IPS-11a (cell line): Measurements from ENCODE around the gene MPIG6B.

ENCODE experiments used
- H3K4me3 ChIP-seq: one replicate; pipeline ENCODE4 v1.5.1; 2013; ENCODE audit warnings: low read depth, low read length, control low read depth

Gene MPIG6B, protein sequence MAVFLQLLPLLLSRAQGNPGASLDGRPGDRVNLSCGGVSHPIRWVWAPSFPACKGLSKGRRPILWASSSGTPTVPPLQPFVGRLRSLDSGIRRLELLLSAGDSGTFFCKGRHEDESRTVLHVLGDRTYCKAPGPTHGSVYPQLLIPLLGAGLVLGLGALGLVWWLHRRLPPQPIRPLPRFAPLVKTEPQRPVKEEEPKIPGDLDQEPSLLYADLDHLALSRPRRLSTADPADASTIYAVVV

DNA sequence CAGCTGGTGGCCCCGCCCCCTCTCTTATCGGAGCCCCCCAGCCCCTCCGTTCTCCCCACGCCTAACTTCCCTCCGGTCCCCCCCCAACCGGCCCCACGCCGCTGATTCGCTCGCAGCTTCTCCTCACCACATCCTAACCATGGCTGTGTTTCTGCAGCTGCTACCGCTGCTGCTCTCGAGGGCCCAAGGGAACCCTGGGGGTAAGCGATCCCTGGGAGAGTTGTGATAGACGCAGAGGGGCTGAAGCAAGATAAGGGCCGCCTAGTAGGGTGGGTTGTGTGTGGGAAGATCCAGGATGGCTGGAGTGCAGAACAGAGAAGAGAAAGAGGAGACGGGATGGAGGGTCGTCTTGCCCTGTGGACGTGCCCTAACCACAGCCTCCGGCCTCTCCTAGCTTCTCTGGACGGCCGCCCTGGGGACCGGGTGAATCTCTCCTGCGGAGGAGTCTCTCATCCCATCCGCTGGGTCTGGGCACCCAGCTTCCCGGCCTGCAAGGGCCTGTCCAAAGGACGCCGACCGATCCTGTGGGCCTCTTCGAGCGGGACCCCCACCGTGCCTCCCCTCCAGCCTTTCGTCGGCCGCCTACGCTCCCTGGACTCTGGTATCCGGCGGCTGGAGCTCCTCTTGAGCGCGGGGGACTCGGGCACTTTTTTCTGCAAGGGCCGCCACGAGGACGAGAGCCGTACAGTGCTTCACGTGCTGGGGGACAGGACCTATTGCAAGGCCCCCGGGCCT, at the start of gene MPIG6B:
MPIG6B (plus strand) TSS at position 129 of the 735 bp plus-strand sequence; CDS start at position 140, 11 bp downstream.
- no peak within 1 kb of the TSS for H3K4me3 ChIP-seq

DNA sequence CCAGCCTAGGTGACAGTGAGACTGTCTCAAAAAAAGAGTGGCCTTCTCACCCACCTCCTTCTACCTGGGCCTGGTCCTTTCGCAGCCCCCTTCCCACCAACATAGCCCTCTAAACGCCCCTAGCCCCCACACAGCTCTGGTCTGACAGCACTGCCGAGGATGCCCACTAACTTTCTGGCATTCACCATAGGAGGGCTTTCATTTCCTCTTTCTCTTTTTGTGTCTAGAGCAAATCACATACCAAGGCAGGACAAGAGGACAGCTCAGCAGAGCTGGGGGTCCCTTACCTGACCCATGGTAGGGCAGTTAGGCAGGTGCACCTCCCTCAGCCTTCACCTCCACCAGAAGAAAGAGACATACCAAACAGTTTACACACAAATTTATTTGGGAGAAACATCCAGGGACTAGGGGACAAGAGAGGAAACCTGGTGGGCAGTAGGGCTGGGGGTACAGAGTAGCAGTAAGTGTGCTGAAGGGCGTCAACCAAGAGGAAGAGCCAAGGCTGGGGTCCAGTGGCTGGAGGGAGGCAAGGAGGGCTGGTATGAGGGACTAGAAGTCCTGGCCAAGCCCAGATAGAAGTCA, 46.8 kb upstream of the MPIG6B start:
- no peak overlapping the region for H3K4me3 ChIP-seq

DNA sequence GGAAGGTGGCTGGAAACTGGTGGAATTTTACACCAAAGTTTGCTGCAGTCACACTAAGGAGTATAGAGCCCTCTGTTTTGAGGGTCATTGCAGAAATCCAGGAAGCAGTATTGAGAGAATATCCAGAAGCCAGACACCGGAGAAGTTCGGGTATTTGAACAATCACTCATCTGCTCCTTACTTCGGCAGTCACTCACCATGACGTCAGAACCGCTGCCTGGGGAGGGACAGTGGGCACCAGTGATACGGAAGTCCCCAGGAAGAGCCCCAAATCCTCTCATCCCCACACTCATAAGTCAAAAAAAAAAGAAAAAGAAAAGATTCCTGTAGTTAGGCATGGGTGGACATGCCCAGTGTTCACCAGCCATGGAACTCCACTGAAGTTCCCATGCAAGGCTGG, 46.3 kb upstream of the MPIG6B start:
- no peak overlapping the region for H3K4me3 ChIP-seq

GRCh38 chr6:31677955-31678354, 45.2 kb upstream of the MPIG6B start:
- H3K4me3 ChIP-seq, result no peak overlapping the region

DNA sequence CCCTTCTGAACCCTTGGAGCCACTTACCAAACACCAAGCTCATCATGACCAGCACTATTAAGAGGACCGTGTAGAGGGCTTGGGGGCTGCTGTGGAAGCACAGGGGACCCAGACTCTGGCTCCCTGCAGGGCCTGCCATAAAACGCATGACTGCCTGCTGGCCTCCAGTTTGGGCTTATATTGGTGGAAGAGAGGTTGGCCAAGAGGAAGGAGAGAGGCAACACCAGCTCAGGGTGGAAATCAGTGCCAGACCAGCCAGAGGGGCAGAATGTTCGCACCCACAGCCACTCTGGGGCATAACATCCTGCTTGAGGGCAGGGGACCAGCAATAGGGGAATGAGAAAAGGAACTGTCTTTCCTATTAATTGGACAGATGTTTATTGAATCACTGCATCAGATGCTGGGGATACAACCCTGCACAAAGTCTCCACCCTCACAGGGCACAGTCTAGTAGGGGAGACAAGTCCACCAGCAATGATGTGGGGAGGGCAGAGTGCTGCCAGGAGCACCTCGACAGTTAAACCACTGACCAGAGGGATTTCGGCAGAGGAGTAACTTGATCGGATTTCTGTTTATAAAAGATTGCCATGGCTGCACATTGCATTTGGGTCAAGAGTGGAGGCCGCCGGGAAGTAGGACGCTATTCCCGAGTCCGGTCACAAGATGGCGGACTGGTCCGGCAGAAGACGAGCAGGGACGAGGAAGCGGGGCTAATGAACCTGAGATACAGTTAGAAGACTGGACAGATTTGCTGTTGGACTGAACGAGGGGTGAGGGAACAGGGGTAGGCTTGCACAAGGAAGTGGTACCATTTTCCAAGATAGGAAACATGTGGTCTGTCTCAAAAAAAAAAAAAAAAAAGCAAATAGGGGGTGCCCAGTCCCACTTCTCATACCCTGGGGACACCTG, 42.7 kb upstream of the MPIG6B start, which contains the start of gene LY6G5C:
LY6G5C (minus strand) TSS at position 842 of the 909 bp plus-strand sequence; CDS start at position 148, 694 bp downstream.
- peak within 1 kb of the TSS; percentile 13 for H3K4me3 ChIP-seq

- H3K4me3 ChIP-seq, result peak overlapping the region; percentile 13
Measured at GRCh38 chr6:31681135-31681671, 42.0 kb upstream of the MPIG6B start.

DNA sequence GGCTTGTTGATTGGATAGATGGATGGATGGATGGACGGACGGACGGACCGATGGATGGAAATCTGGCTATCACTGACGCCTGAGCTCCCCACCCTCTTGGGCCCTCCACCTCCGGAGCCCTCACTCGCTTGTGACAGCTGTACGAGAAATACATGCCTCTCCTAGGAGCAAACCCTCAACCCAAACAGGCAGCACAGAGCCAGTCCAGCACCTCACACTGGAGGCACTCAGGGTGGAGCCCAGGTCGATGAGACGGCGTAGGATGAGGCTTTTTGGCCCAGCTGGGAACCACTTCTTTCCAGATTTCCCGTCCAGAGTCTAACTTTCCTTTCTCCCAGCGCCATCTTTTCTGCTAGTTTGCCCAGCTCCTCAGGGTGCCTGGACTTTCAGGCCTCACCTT, 39.6 kb upstream of the MPIG6B start:
- peak overlapping the region; percentile 38 for H3K4me3 ChIP-seq

DNA sequence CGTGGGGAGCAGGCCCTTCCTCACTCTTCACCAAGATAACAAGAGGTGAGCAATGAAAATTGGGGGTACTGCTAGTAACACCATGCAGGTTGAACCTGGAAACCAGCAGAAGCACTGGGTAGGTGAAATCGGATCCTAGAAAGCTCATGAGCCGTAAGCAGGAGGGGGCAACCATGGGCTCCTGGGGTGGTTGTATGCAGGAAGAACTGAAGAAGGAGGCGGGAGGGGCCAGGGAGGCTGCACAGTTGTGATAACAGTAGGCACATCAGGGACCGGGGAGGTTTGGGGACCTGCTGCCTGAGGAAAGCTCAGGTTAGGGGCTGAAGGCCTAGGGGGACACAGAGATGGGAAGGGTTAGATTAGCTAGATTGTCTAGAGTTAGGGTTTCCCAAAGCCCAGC, 36.7 kb upstream of the MPIG6B start:
- no peak overlapping the region for H3K4me3 ChIP-seq

DNA sequence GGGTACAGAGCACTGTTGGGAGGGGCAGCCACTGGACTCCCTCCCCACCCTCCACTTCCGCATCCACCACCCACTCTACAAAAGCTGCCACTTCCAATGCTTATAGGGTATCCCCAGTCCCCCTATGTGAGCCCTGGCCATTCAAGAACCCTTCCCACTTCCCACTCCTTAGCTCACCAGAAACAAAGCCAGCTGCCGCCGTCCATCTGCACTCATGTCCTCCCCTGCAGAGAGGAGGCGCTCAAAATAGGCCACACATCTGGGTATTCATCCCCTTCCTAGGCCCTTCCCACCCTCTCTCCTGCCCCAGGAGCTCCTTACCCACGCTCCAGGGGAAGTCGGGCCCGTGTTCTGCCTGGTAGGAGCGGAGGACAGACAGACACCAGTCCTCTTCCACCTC, 35.9 kb upstream of the MPIG6B start:
- H3K4me3 ChIP-seq, result no peak overlapping the region

- H3K4me3 ChIP-seq, result no peak overlapping the region
Measured at GRCh38 chr6:31687860-31688693, 35.1 kb upstream of the MPIG6B start.

DNA sequence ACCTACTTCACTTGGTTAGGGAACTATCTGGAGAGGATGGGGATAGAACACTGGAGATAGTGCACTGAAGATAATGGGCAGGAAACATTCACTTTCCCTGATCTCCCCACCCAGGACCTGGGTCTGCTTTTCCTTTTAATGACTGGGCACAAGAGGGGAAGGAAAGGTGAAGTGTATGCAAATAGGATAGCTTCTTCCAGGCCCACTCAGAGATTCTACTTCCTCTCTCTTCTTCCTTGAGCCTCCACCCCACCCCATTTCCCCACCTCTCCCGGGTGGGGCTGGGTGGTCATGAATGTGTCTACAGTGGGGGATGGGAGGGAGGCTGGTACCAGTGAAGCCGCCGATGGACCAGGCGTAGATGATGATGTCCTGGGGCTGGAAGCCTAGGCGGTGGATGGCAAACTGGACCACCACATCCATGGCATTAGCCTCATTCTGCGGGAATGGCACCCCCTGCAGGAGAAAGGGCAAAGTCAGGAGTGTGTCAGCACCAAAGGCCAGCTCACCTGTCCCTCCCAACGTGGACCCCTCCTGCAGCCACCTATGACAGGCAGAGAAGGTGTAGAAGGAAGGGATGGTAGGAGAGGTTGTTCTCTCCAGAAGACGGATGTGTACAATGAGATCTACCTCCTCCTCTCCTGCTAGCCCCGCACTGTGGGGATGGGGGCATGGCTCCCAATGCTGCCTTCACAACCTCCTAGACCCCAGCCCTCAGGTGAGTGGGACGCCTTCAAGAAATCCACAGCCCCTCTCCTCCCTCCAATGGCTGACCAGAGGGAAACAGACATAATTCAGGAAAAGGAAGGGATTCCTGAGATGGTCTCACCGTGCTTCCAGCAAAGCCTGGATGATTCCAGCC, 33.7 kb upstream of the MPIG6B start:
- H3K4me3 ChIP-seq, result no peak overlapping the region

- H3K4me3 ChIP-seq, result no peak overlapping the region
Measured at GRCh38 chr6:31690231-31691077, 32.7 kb upstream of the MPIG6B start.

- H3K4me3 ChIP-seq, result no peak overlapping the region
Measured at GRCh38 chr6:31691078-31691463, 32.1 kb upstream of the MPIG6B start.

DNA sequence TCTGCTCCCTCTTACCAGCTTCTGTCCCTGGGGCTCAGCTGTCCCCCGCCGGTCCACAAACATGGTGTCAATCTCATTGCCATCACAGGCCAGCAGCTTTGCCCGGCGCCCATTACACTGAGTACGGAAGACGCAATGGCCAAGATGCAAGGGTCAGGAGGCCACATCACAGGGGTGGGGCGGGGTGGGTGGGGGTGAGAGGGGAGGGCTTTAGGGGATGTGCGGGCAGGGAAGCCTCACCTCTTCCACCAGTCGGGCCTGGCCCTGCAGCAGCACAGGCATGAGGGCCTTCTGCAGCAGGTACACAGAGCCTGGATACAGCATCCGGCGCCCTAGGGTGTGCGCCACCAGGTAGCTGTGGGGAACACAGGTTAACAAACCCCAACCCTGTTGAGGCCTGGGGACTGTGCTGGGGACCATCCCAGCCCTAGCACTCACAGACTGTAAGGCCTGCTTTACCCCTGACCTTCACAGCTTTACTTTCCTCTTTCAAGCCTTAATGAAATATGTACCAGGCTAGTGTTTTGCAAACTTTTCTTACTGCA, 31.5 kb upstream of the MPIG6B start:
- H3K4me3 ChIP-seq, result no peak overlapping the region

DNA sequence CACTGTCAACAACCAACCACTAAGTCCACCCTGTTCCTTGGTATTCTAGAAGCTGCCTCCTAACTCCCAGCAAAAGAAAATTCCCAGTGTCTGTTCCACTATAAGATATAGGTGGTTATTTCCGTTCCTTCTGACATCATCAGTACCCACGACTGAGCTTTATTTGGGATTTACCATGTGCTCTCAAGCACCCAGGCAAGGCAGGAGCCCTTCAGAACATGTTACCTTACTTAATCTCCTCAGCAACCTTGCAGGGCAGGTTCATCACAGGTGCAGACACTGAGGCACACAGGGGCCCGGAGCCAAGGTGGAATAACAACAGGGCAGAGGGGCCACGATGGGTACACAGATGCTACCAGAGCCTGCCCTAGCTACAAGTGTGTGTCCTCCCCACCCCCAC, 30.8 kb upstream of the MPIG6B start:
- H3K4me3 ChIP-seq, result no peak overlapping the region

DNA sequence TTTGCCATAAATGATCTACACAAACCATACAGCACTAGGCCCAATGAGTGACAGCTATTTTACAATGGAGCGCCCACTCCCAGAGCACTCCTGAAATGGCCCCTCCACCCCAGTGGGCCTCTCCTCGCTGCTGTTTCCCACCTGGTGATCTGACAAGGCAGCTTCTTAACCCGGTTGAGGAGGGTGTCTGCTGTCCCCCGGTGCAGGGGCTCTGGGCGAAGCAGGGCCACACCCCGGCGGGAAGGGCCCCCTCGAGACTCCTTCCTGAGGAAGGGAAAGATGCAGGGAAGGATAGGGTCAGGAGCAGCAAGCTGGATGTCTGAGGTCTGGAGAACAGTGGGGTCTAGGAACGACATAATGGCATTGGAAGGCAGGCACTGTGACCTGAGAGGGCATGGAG, 30.3 kb upstream of the MPIG6B start:
- H3K4me3 ChIP-seq, result no peak overlapping the region

- H3K4me3 ChIP-seq, result no peak overlapping the region
Measured at GRCh38 chr6:31693535-31693934, 29.6 kb upstream of the MPIG6B start.

- no peak overlapping the region for H3K4me3 ChIP-seq
Measured at GRCh38 chr6:31697555-31697954, 25.6 kb upstream of the MPIG6B start.
